H1 (cell line): ENCODE data around the gene TTC28. TPM values are rescaled to one million over a fixed set of nuclear protein-coding genes. Genes with fewer than 3 reads are reported as not detected.

ENCODE experiments used
- CTCF ChIA-PET: fragments of 300-600 bp; sonication (Branson Sonifier 250); formaldehyde crosslinking; loops from one replicate; lab custom pipeline; 2021; ENCODE audit not compliant: partially characterized antibody; lab: Charles Lee
- POLR2A ChIA-PET: fragments of 300-600 bp; sonication (Branson Sonifier 250); formaldehyde crosslinking; loops from one replicate; lab custom pipeline; 2021; ENCODE audit warnings: inconsistent platforms; ENCODE audit not compliant: partially characterized antibody; lab: Charles Lee
- DNase-seq, 2 experiments: peaks; one replicate each; pipeline versions ENCODE4 v3.0.0 to v3.0.0-alpha.2; 2010 to 2022; ENCODE audit warnings: low spot score in 2 of 2, low read depth in 1 of 2, mixed read lengths in 1 of 2
- FAIRE-seq: peaks from 2 replicates; lab custom pipeline; 2011; peaks lifted over from hg19 to GRCh38; lab: Jason Lieb, UNC
- H2AFZ ChIP-seq: 2 replicates; pipeline ENCODE4 v1.8.1; 2012; ENCODE audit warnings: low read length, inconsistent platforms
- H2AK5ac ChIP-seq: 2 replicates; pipeline ENCODE4 v1.6.1; 2013; ENCODE audit warnings: low read depth, low read length
- H2BK120ac ChIP-seq: replicated peaks from 2 replicates; pipeline ENCODE3; 2013; ENCODE audit warnings: low read depth, low read length, inconsistent platforms
- H2BK12ac ChIP-seq: 2 replicates; pipeline ENCODE4 v1.6.1; 2013; ENCODE audit warnings: low read depth, low read length
- H2BK15ac ChIP-seq: 2 replicates; pipeline ENCODE4 v1.6.1; 2013; ENCODE audit warnings: low read length
- H2BK20ac ChIP-seq: 2 replicates; pipeline ENCODE4 v1.6.1; 2013; ENCODE audit warnings: low read length
- H2BK5ac ChIP-seq: 2 replicates; pipeline ENCODE4 v1.6.1; 2013; ENCODE audit warnings: low read depth, low read length
- H3K14ac ChIP-seq: 2 replicates; pipeline ENCODE4 v1.6.1; 2013; ENCODE audit warnings: inconsistent platforms; ENCODE audit not compliant: insufficient read length
- H3K18ac ChIP-seq: 2 replicates; pipeline ENCODE4 v1.6.1; 2013; ENCODE audit warnings: low read length; ENCODE audit errors: extremely low read depth
- H3K23ac ChIP-seq: 2 replicates; pipeline ENCODE4 v1.6.1; 2013; ENCODE audit warnings: inconsistent platforms; ENCODE audit not compliant: insufficient read length
- H3K23me2 ChIP-seq: 2 replicates; pipeline ENCODE4 v1.6.1; 2013; ENCODE audit warnings: low read depth, low read length
- H3K27ac ChIP-seq: 2 replicates; pipeline ENCODE4 v1.6.1; 2011; ENCODE audit warnings: low read depth, low read length, inconsistent platforms
- H3K27me3 ChIP-seq, 4 experiments: replicated peaks in 1 of 4; 1 replicate in 1 of 4; 2 replicates in 3 of 4; pipeline versions ENCODE4 v1.6.1 to v1.8.1; 2011 to 2013; ENCODE audit warnings: low read length in 3 of 4, mild to moderate bottlenecking in 3 of 4, inconsistent platforms in 2 of 4, mixed read lengths in 2 of 4, moderate library complexity in 1 of 4; ENCODE audit not compliant: control insufficient read depth in 3 of 4, insufficient read depth in 3 of 4; ENCODE audit errors: extremely low read depth in 1 of 4
- H3K36me3 ChIP-seq, 4 experiments: 2 replicates each; pipeline versions ENCODE4 v1.6.1 to v1.8.1; 2011 to 2013; ENCODE audit warnings: mild to moderate bottlenecking in 4 of 4, low read length in 3 of 4, moderate library complexity in 2 of 4, control low read depth in 1 of 4, inconsistent platforms in 1 of 4; ENCODE audit not compliant: insufficient read depth in 4 of 4, control insufficient read depth in 2 of 4
- H3K4ac ChIP-seq: replicated peaks from 2 replicates; pipeline ENCODE3; 2013; ENCODE audit warnings: low read length, low read depth, mixed read lengths, inconsistent platforms; ENCODE audit not compliant: insufficient read length
- H3K4me1 ChIP-seq, 4 experiments: replicated peaks in 1 of 4; 1 replicate in 1 of 4; 2 replicates in 3 of 4; pipeline versions ENCODE4 v1.6.1 to v1.8.1; 2011 to 2013; ENCODE audit warnings: low read length in 3 of 4, inconsistent platforms in 2 of 4, mixed read lengths in 1 of 4; ENCODE audit not compliant: insufficient read depth in 4 of 4, control insufficient read depth in 3 of 4
- H3K4me2 ChIP-seq, 2 experiments: 2 replicates each; pipeline versions ENCODE4 v1.6.1 to v1.8.1; 2011 to 2013; ENCODE audit warnings: low read depth in 2 of 2, low read length in 2 of 2, control low read depth in 1 of 2, inconsistent platforms in 1 of 2, mild to moderate bottlenecking in 1 of 2; ENCODE audit not compliant: insufficient read depth in 1 of 2
- H3K4me3 ChIP-seq, 4 experiments: fragments of 200-600, 300-600 bp in 1 of 4; sonication (generic), shearing (Covaris generic), sonication (Bioruptor Twin) in 1 of 4; 2 replicates each; pipeline versions ENCODE4 v1.5.1 to v1.8.1; 2011 to 2016; ENCODE audit warnings: low read length in 4 of 4, low read depth in 3 of 4, control low read depth in 2 of 4, inconsistent platforms in 2 of 4, mild to moderate bottlenecking in 2 of 4, mixed read lengths in 1 of 4, moderate library complexity in 1 of 4; ENCODE audit not compliant: insufficient read depth in 2 of 4; ENCODE audit errors: extremely low read depth in 1 of 4
- H3K56ac ChIP-seq: replicated peaks from 2 replicates; pipeline ENCODE3; 2013; ENCODE audit warnings: low read depth, mild to moderate bottlenecking, mixed read lengths, low read length, inconsistent platforms; ENCODE audit not compliant: insufficient read length
- H3K79me1 ChIP-seq: 2 replicates; pipeline ENCODE4 v1.6.1; 2013; ENCODE audit warnings: low read depth, low read length, control low read depth
- H3K79me2 ChIP-seq, 2 experiments: 2 replicates each; pipeline versions ENCODE4 v1.6.1 to v1.8.1; 2012 to 2013; ENCODE audit warnings: low read length in 2 of 2, mild to moderate bottlenecking in 2 of 2, inconsistent platforms in 1 of 2; ENCODE audit not compliant: insufficient read depth in 2 of 2, control insufficient read depth in 1 of 2
- H3K9ac ChIP-seq, 4 experiments: replicated peaks in 1 of 4; 1 replicate in 1 of 4; 2 replicates in 3 of 4; pipeline versions ENCODE4 v1.6.1 to v1.8.1; 2011 to 2013; ENCODE audit warnings: low read depth in 3 of 4, low read length in 3 of 4, control low read depth in 2 of 4, mild to moderate bottlenecking in 2 of 4, moderate library complexity in 2 of 4, inconsistent platforms in 1 of 4; ENCODE audit errors: extremely low read depth in 1 of 4
- H3K9me3 ChIP-seq, 2 experiments: 2 replicates each; pipeline versions ENCODE4 v1.6.1 to v1.8.1; 2012 to 2013; ENCODE audit warnings: mild to moderate bottlenecking in 2 of 2, moderate library complexity in 2 of 2, control low read depth in 1 of 2, inconsistent platforms in 1 of 2, low read depth in 1 of 2, low read length in 1 of 2, mixed read lengths in 1 of 2; ENCODE audit not compliant: insufficient read depth in 2 of 2
- H4K20me1 ChIP-seq, 2 experiments: replicated peaks in 1 of 2; 2 replicates each; pipeline versions ENCODE3 to v1.8.1; 2011 to 2013; ENCODE audit warnings: inconsistent platforms in 2 of 2, low read length in 2 of 2, mild to moderate bottlenecking in 1 of 2; ENCODE audit not compliant: insufficient read depth in 2 of 2, control insufficient read depth in 1 of 2
- H4K5ac ChIP-seq: 2 replicates; pipeline ENCODE4 v1.6.1; 2013; ENCODE audit warnings: low read length, low read depth, mixed read lengths, inconsistent platforms; ENCODE audit not compliant: insufficient read length
- H4K8ac ChIP-seq: 2 replicates; pipeline ENCODE4 v1.8.0; 2013; ENCODE audit warnings: mild to moderate bottlenecking, moderate library complexity, low read length, inconsistent platforms; ENCODE audit not compliant: insufficient read depth; ENCODE audit errors: extremely low read depth
- H4K91ac ChIP-seq: replicated peaks from 2 replicates; pipeline ENCODE3; 2013; ENCODE audit warnings: low read length, mixed read lengths, inconsistent platforms; ENCODE audit not compliant: insufficient read length
- PHF8 ChIP-seq: fragments of 200-600 bp; sonication (generic); conservative IDR thresholded peaks from 2 replicates; pipeline ENCODE4 v1.7.1; 2012; ENCODE audit warnings: low read depth, mild to moderate bottlenecking, inconsistent platforms, low read length, moderate library complexity
- RFX5 ChIP-seq: IDR thresholded peaks from 2 replicates; pipeline ENCODE4 v1.6.1; 2011; ENCODE audit warnings: low read depth, low read length, improper control_type of control experiment, borderline replicate concordance
- SIX5 ChIP-seq: IDR thresholded peaks from 2 replicates; pipeline ENCODE4 v1.6.1; 2011; ENCODE audit warnings: mild to moderate bottlenecking, low read depth, low read length
- ZNF274 ChIP-seq: IDR thresholded peaks from 2 replicates; pipeline ENCODE4 v1.7.0; 2012; ENCODE audit warnings: low read length, borderline replicate concordance; ENCODE audit errors: extremely low read depth
- polyA plus RNA-seq, 7 experiments: library from polyadenylated mRNA; depleted of rRNA in 3 of 7; stranded (reverse) in 5 of 7; unstranded in 2 of 7; fragments of >200 nt in 5 of 7; fragments of 200-250 nt in 2 of 7; gene quantifications; 1 replicate in 5 of 7; 2 replicates in 1 of 7; 4 replicates in 1 of 7; pipeline versions ENCODE4 v1.2.1 to v1.2.3, GENCODE V29; 2011 to 2013; ENCODE audit warnings: missing spikeins in 2 of 7, mixed read lengths in 2 of 7
- total RNA-seq: library from RNA; stranded (reverse); fragmentation: NEBNext Ultra II Directional; extraction: Animal tissue kit (Norgen Biotek cat#: 25700); gene quantifications from 2 replicates; pipeline ENCODE4 v1.2.1, GENCODE V29; 2021

Gene TTC28
- total and polyA plus RNA-seq, 2 of the 8 experiments (the other 6 are each of a cell fraction or from before 2014, with no cell fraction given) = 2.6 to 12.6 TPM

DNA sequence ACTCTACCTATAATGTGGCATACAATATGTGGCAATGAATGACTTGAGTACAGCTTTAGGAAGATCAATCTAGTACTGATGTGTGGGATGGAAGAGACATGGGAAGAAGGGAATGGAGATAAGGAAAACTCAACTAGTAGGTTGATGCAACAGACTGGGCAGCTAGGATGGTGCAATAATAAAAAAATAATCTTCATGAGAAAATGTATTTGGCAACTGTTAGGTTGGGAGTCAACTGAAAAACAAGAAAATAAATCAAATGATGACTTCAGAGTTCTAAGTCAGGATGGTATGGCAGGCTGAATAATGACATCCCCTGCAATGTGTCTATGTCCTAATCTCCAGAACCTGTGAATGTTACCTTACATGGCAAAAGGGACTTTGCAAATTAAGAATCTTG, 523.8 kb downstream of the TTC28 start:
- H3K4ac ChIP-seq = no peak overlapping the region
- no peak overlapping the region for H2BK120ac ChIP-seq
- H3K79me2 ChIP-seq = no peaks in the 10 kb centered on the region
- DNase-seq (no peak), FAIRE-seq (no peak)
- no peak overlapping the region for H2AFZ ChIP-seq
- H3K79me1 ChIP-seq = no peaks in the 10 kb centered on the region
- H3K4me3 ChIP-seq = no peak overlapping the region
- H3K9ac ChIP-seq = no peak overlapping the region
- CTCF ChIA-PET = interaction anchor here (0.6 to 1.0 kb wide), 2 partner anchors 11 to 129 kb away, joined by 3 read pairs; no protein-coding TSS in a partner anchor
- no peaks in the 10 kb centered on the region; a peak in 1 of 4 replicates for H3K9me3 ChIP-seq
- H3K23ac ChIP-seq = no peak overlapping the region
- H4K8ac ChIP-seq = no peak overlapping the region
- no peaks in the 10 kb centered on the region for H4K20me1 ChIP-seq
- POLR2A ChIA-PET = no interaction called here
- H3K27me3 ChIP-seq = no peaks in the 10 kb centered on the region
- no peak overlapping the region for H3K27ac ChIP-seq
- no peak overlapping the region for H2BK5ac ChIP-seq
- H2BK15ac ChIP-seq = no peak overlapping the region
- H4K5ac ChIP-seq = no peak overlapping the region
- H3K14ac ChIP-seq = no peak overlapping the region
- H3K18ac ChIP-seq = no peak overlapping the region
- H3K4me1 ChIP-seq = peaks cover 0 to 7% (median 4%) of the 10 kb centered on the region in 4 experiments; a peak in 3 of 7 replicates
- no peak overlapping the region for H3K4me2 ChIP-seq
- no peak overlapping the region for H4K91ac ChIP-seq
- no peaks in the 10 kb centered on the region for H3K36me3 ChIP-seq
- H2BK20ac ChIP-seq = no peak overlapping the region
- TF ChIP-seq RFX5 = no peak
- no peak for TF ChIP-seq PHF8
- TF ChIP-seq ZNF274 = no peak
- TF ChIP-seq SIX5 = no peak
- no peak overlapping the region for H3K56ac ChIP-seq
- no peak overlapping the region for H2BK12ac ChIP-seq
- no peaks in the 10 kb centered on the region for H3K23me2 ChIP-seq
- H2AK5ac ChIP-seq = no peak overlapping the region
